A549 (cell line): ENCODE results near the gene MEG3. TPM values are rescaled to one million over a fixed set of nuclear protein-coding genes. Genes with fewer than 3 reads are reported as not detected.

Experiments
- ATAC-seq, 2 experiments: fragments of 200-7000 bp in 1 of 2; fragments of >200 bp in 1 of 2; cut with Nextera tagmentation in 1 of 2; cut with Tn5 transposase in 1 of 2; 3 replicates each; pipeline versions ENCODE4 v1.8.0 to v1.9.1; 2018 to 2020; ENCODE audit warnings: mild to moderate bottlenecking in 1 of 2, moderate library complexity in 1 of 2
- CTCF ChIA-PET: fragments of 300-600 bp; sonication (Branson Sonifier 250); formaldehyde crosslinking; extraction: SDS; loops from one replicate; lab custom pipeline; 2021; ENCODE audit warnings: antibody characterized with exemption, inconsistent platforms; lab: Yijun Ruan, JAX
- POLR2A ChIA-PET: fragments of 350-600 bp; formaldehyde crosslinking; extraction: SDS; loops from one replicate; lab custom pipeline; 2021; ENCODE audit warnings: antibody characterized with exemption, inconsistent platforms; lab: Yijun Ruan, JAX
- DNase-seq, 2 experiments: peaks; one replicate each; pipeline versions ENCODE4 v3.0.0 to v3.0.0-alpha.2; 2011 to 2016; ENCODE audit warnings: low read depth in 1 of 2, low spot score in 1 of 2
- FAIRE-seq: peaks from 2 replicates; lab custom pipeline; 2011; peaks lifted over from hg19 to GRCh38; lab: Jason Lieb, UNC
- H3K27ac ChIP-seq, 2 experiments: fragments of >200 bp; sonication (Bioruptor Twin); formaldehyde crosslinking; 3 replicates each; pipeline ENCODE4 v1.5.1; 2016 to 2017
- H3K4me1 ChIP-seq: fragments of >200 bp; sonication (Bioruptor Twin); formaldehyde crosslinking; 3 replicates; pipeline ENCODE4 v1.6.1; 2016
- H3K4me2 ChIP-seq: fragments of >200 bp; sonication (Bioruptor Twin); formaldehyde crosslinking; 3 replicates; pipeline ENCODE4 v1.6.1; 2016
- H3K4me3 ChIP-seq: fragments of >200 bp; sonication (Bioruptor Twin); formaldehyde crosslinking; 3 replicates; pipeline ENCODE4 v1.5.1; 2016
- H3K9me3 ChIP-seq: fragments of >200 bp; sonication (Bioruptor Twin); formaldehyde crosslinking; 3 replicates; pipeline ENCODE4 v1.6.1; 2016
- CBX2 ChIP-seq: fragments of 200-600 bp; sonication (generic); IDR thresholded peaks from 2 replicates; pipeline ENCODE4 v1.6.1; 2016; ENCODE audit warnings: low read depth, mild to moderate bottlenecking, borderline replicate concordance
- CBX8 ChIP-seq: fragments of 200-600 bp; sonication (generic); IDR thresholded peaks from 2 replicates; pipeline ENCODE4 v1.6.1; 2016
- CEBPB ChIP-seq, 2 experiments: fragments of >200 bp in 1 of 2; sonication (Bioruptor Twin) in 1 of 2; formaldehyde crosslinking in 1 of 2; IDR thresholded peaks; 2 replicates each; pipeline ENCODE4 v1.6.1; 2012 to 2016
- CHD4 ChIP-seq: fragments of 200-600 bp; sonication (generic); IDR thresholded peaks from 2 replicates; pipeline ENCODE4 v1.6.1; 2016; ENCODE audit warnings: antibody characterized with exemption, mild to moderate bottlenecking, borderline replicate concordance
- CTCF ChIP-seq: fragments of >200 bp; sonication (Bioruptor Twin); formaldehyde crosslinking; IDR thresholded peaks from 3 replicates; pipeline ENCODE4 v1.5.1; 2016
- E2F6 ChIP-seq: IDR thresholded peaks from 2 replicates; pipeline ENCODE4 v1.6.1; 2012; ENCODE audit warnings: low read depth, borderline replicate concordance
- EHMT2 ChIP-seq: fragments of 200-600 bp; sonication (generic); IDR thresholded peaks from 2 replicates; pipeline ENCODE4 v1.6.1; 2016; ENCODE audit warnings: antibody characterized with exemption, low read depth, mild to moderate bottlenecking, moderate library complexity
- ELK1 ChIP-seq: fragments of 150-350 bp; IDR thresholded peaks from 2 replicates; pipeline ENCODE4 v1.6.1; 2014; ENCODE audit warnings: low read depth, mild to moderate bottlenecking, low read length
- ESRRA ChIP-seq: fragments of 150-350 bp; IDR thresholded peaks from 2 replicates; pipeline ENCODE4 v1.6.1; 2014; ENCODE audit warnings: mild to moderate bottlenecking, low read length, borderline replicate concordance
- FOSL2 ChIP-seq, 2 experiments: fragments of 450-650 bp in 1 of 2; fragments of >200 bp in 1 of 2; sonication (Bioruptor Twin) in 1 of 2; formaldehyde crosslinking; IDR thresholded peaks; 2 replicates each; pipeline versions ENCODE4 v1.5.0 to v1.6.1; 2016 to 2020; ENCODE audit warnings: mild to moderate bottlenecking in 1 of 2, moderate library complexity in 1 of 2
- GATA3 ChIP-seq: IDR thresholded peaks from 2 replicates; pipeline ENCODE4 v1.6.1; 2012; ENCODE audit warnings: borderline replicate concordance
- HMGXB4 ChIP-seq: fragments of 250-450 bp; sonication (Bioruptor Pico); IDR thresholded peaks from 2 replicates; pipeline ENCODE4 v1.5.0; 2021; ENCODE audit warnings: mild to moderate bottlenecking, moderate library complexity, borderline replicate concordance
- HOXB5 ChIP-seq: fragments of 250-450 bp; sonication (Bioruptor Pico); IDR thresholded peaks from 2 replicates; pipeline ENCODE4 v1.5.0; 2020; ENCODE audit warnings: mild to moderate bottlenecking, moderate library complexity
- KDM1A ChIP-seq: fragments of 200-600 bp; sonication (generic); IDR thresholded peaks from 2 replicates; pipeline ENCODE4 v1.6.1; 2016; ENCODE audit warnings: low read depth, mild to moderate bottlenecking
- MYC ChIP-seq: IDR thresholded peaks from 2 replicates; pipeline ENCODE4 v1.6.1; 2012; ENCODE audit warnings: mild to moderate bottlenecking, inconsistent platforms, low read length, improper control_type of control experiment, borderline replicate concordance
- POLR2A ChIP-seq: IDR thresholded peaks from 2 replicates; pipeline ENCODE4 v1.6.1; 2012; ENCODE audit warnings: mild to moderate bottlenecking, low read length
- RAD21 ChIP-seq, 2 experiments: fragments of >200 bp in 1 of 2; sonication (Bioruptor Twin) in 1 of 2; formaldehyde crosslinking in 1 of 2; IDR thresholded peaks in 1 of 2; conservative IDR thresholded peaks in 1 of 2; 2 replicates in 1 of 2; 3 replicates in 1 of 2; pipeline ENCODE4 v1.6.1; 2012 to 2018; ENCODE audit warnings: inconsistent platforms in 1 of 2
- RARB ChIP-seq: fragments of 250-450 bp; sonication (Bioruptor Pico); IDR thresholded peaks from 2 replicates; pipeline ENCODE4 v1.8.0; 2021; ENCODE audit warnings: mild to moderate bottlenecking, moderate library complexity
- RCOR1 ChIP-seq: fragments of 150-350 bp; IDR thresholded peaks from 2 replicates; pipeline ENCODE4 v1.6.1; 2014; ENCODE audit warnings: antibody characterized with exemption, low read length, low read depth
- RFX5 ChIP-seq: fragments of 450-650 bp; IDR thresholded peaks from 2 replicates; pipeline ENCODE4 v1.7.1; 2014; ENCODE audit warnings: antibody characterized with exemption, mild to moderate bottlenecking, moderate library complexity
- RNF2 ChIP-seq: fragments of 200-600 bp; sonication (generic); IDR thresholded peaks from 2 replicates; pipeline ENCODE4 v1.6.1; 2016; ENCODE audit warnings: low read depth, mild to moderate bottlenecking, antibody characterized with exemption, moderate library complexity, borderline replicate concordance
- SREBF2 ChIP-seq: fragments of 450-650 bp; IDR thresholded peaks from 2 replicates; pipeline ENCODE4 v1.6.1; 2014; ENCODE audit warnings: mild to moderate bottlenecking, moderate library complexity
- ZC3H11A ChIP-seq: fragments of 450-650 bp; IDR thresholded peaks from 2 replicates; pipeline ENCODE4 v1.6.1; 2014; ENCODE audit warnings: antibody characterized with exemption, mild to moderate bottlenecking
- ZFP36 ChIP-seq: fragments of 450-650 bp; IDR thresholded peaks from 2 replicates; pipeline ENCODE4 v1.6.1; 2014; ENCODE audit warnings: borderline replicate concordance; ENCODE audit not compliant: partially characterized antibody
- WGBS: methylation state at CpG from one replicate; pipeline ENCODE4 v1.1.6; 2017; ENCODE audit errors: missing lambda C conversion rate; 5-methylcytosine and 5-hydroxymethylcytosine counted together
- polyA plus RNA-seq, 4 experiments: library from polyadenylated mRNA; depleted of rRNA in 3 of 4; stranded (reverse); fragments of >200 nt; fragmentation: RNase III in 1 of 4; extraction: RNeasy Plus Mini Kit Qiagen cat#74134 plus additional on column Dnase treatment in 1 of 4; gene quantifications; 2 replicates in 3 of 4; 3 replicates in 1 of 4; pipeline ENCODE4 v1.2.3, GENCODE V29; 2011 to 2017

MEG3 gene
- polyA plus RNA-seq, 2 of the 4 experiments (the other 2 are of a cell fraction) = 27.0 to 56.7 TPM

- no peak for TF ChIP-seq RAD21 (conservative IDR thresholded peaks at IDR 0.05 in 1 of 2, IDR thresholded peaks at IDR 0.05 in 1 of 2)
- no peak for TF ChIP-seq MYC
- no peak for TF ChIP-seq RARB (CRISPR knock-in tag)
- no peak for TF ChIP-seq HMGXB4 (CRISPR knock-in tag)
- no peak for TF ChIP-seq EHMT2
- no peak for TF ChIP-seq SREBF2
- no peak for TF ChIP-seq CBX2
- no peak for TF ChIP-seq POLR2A
- TF ChIP-seq CBX8 = no peak
These were observed 2.4 kb upstream of the MEG3 start (continued) for GRCh38 chr14:100823413-100824080.

- peak in 1 of 2 experiments; percentile 47; a peak in 2 of 6 replicates for ATAC-seq
- peaks cover 5% of the 10 kb centered on the region; the same call in 1 of the 3 replicates for H3K9me3 ChIP-seq
- H3K4me3 ChIP-seq = no peak overlapping the region
- 90% methylated on average over 26 of the region's 32 CpGs for WGBS
- ChIA-PET POLR2A (no interaction called here), CTCF (interaction anchor here (0.8 kb wide), 1 partner anchor 9 kb away, joined by 3 read pairs; no protein-coding TSS in a partner anchor)
- no peak for FAIRE-seq
- TF ChIP-seq RFX5 (peak; percentile 92), CBX8 (no peak)
- H3K27ac ChIP-seq = no peak overlapping the region
- H3K4me1 ChIP-seq = no peaks in the 10 kb centered on the region
- no peak for DNase-seq
- no peak overlapping the region for H3K4me2 ChIP-seq
These were observed 1.8 kb upstream of the MEG3 start for GRCh38 chr14:100824091-100824551.

GRCh38 chr14:100824901-100825712 lies 811 bp upstream of the MEG3 start:
- Histone ChIP-seq H3K4me2 (peak overlapping the region; percentile 91), H3K4me3 (no peak overlapping the region), H3K9me3 (peaks cover 5% of the 10 kb centered on the region; the same call in 1 of the 3 replicates), H3K27ac (no peak overlapping the region), H3K4me1 (no peaks in the 10 kb centered on the region)
- TF ChIP-seq ZC3H11A (no peak), ZFP36 (no peak), FOSL2 (IDR thresholded peaks at IDR 0.05) (no peak), FOSL2 (CRISPR knock-in tag; IDR thresholded peaks at IDR 0.05) (no peak), HOXB5 (CRISPR knock-in tag) (no peak), CHD4 (no peak), RFX5 (no peak), GATA3 (no peak), ELK1 (no peak), SREBF2 (no peak), MYC (no peak), CEBPB (IDR thresholded peaks at IDR 0.05) (no peak), RNF2 (no peak), RCOR1 (no peak), ESRRA (no peak), E2F6 (no peak), CTCF (no peak), KDM1A (no peak), RAD21 (conservative IDR thresholded peaks at IDR 0.05 in 1 of 2, IDR thresholded peaks at IDR 0.05 in 1 of 2) (no peak)
- WGBS = 89% methylated on average over 36 of the region's 36 CpGs
- POLR2A ChIA-PET = interaction anchor here (1.2 kb wide), 1 partner anchor 349 kb away, joined by 4 read pairs; no protein-coding TSS in a partner anchor
- no peak for FAIRE-seq
- CTCF ChIA-PET = interaction anchor here (0.5 to 0.8 kb wide), 2 partner anchors 9 to 1197 kb away, joined by 3 read pairs; no protein-coding TSS in a partner anchor
- no peak for DNase-seq
- no peak for ATAC-seq
